Germinal center (tissue), 1 donor: ENCODE data around the gene MFAP4.

ENCODE experiments used
- DNase-seq: peaks from one replicate; pipeline ENCODE4 v3.0.0; 2012; ENCODE audit warnings: mixed read lengths, low spot score

Gene MFAP4

GRCh38 chr17:19410091-19410490 lies 23.1 kb upstream of the MFAP4 start:
- no peak for DNase-seq

- no peak for DNase-seq
Observed at GRCh38 chr17:19409509-19409908, 22.5 kb upstream of the MFAP4 start.

GRCh38 chr17:19409066-19409465 lies 22.1 kb upstream of the MFAP4 start:
- DNase-seq = no peak

- no peak for DNase-seq
Observed at GRCh38 chr17:19408346-19408710, 21.3 kb upstream of the MFAP4 start.

GRCh38 chr17:19407601-19408345 lies 20.8 kb upstream of the MFAP4 start:
- no peak for DNase-seq

DNA sequence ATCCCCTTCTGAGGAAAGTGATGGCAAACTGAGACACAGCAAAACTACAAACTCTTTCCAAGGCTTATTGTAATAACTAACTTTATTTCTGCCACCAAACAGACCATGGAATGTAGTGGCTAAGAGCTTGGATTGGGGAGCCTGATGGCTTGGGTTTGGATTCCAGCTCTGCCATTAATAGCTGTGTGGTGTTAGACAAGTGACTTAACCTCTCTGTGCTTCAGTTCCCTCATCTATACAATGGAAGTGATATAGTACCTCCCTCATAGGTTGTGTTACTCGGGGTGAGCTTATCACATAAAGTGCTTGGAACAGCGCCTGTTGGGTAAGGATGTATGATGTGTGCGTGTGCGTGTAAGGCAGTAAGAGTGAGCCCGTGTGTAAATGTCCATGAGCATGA lies 18.1 kb upstream of the MFAP4 start:
- no peak for DNase-seq

DNA sequence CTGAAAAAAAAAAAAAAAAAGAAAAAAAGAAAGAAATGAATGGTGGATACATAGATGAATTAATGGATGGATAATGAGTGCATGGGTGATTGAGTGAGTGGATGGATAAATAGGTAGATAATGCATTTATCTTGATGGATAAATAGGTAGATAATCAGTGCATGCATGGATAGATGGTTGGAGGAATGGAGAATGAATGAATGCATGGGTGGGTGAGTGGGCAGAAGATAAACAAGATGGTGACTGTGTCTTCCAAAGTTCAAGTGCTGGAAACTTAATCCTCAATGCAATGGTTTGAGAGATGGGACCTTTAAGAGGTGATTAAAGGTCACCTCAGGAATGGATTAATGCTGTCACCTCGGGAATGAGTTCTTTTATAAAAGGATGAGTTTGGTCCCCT lies 17.3 kb upstream of the MFAP4 start:
- no peak for DNase-seq

DNA sequence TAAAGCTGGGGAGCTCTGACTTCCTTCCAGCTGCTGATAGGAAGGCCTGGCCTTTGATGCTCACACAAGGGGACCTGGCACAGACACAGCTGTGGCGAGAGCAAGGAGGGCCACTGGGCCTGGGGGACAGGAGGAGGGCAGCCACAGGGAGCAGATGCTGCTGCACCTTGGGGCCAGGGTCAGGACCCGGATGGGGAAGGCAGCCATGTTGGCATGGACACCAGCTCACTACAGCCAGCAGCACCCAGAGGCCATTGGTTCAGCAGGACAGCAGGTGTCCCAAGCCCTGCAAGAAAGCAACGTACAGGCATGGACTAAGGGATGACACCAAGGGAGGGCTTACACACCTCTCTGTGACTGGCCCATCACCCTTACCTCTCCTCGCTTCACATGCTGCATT lies 16.0 kb upstream of the MFAP4 start:
- DNase-seq = no peak

DNA sequence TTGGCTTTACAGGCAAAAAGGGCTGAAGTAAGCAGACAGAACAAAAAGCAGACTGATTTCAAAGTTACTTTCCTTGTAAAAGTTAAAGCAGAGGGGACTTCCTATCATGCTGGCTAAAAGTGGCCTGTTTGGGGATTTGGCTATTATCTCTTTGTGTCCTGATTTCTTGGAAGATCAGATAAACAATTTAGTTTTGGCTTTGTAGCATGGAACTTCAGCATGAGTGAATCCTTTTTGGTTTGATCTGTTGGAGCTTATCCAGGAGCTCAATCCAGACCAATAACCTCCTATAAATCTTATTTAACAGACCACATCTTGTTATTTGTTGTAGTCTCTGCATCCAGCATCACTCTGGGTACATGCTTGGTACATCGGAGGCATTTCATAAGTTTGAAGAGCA lies 15.2 kb upstream of the MFAP4 start:
- no peak for DNase-seq

DNA sequence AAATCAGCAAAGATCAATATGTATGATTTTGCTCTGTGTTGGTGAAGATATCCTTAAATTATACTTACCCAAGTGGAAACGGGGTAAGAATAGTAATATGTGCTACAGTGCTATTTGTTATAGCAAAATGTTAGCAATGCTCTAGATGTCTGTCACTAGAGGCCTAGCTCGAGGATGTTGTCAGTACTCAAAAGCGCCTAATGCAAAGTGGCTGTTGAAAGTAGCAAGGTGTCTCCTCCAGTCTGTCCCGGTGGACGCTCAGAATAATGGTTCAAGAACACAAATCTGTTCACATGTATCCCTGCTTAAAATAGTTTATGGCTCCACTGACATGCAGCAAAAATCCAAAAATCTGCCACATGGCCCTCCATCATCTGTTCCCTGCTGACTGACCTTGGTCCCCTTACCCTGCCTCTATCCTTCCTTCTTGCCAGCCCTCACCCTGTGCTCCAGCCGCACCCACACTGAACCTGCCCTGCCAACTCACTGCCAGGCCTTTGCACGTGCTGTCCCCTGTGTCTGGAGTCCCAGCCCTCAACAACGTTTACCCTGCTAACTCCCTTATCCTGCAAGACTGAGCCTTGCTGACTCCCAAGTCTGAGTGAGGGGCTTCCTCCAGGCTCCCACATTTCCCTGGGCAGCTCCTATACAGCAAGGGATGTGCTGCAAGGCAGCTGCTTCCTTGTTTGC lies 14.5 kb upstream of the MFAP4 start:
- no peak for DNase-seq

GRCh38 chr17:19399750-19400450 lies 12.9 kb upstream of the MFAP4 start:
- DNase-seq = no peak

GRCh38 chr17:19398301-19399181 lies 11.6 kb upstream of the MFAP4 start:
- no peak for DNase-seq

- DNase-seq = no peak
Observed at GRCh38 chr17:19397556-19398041, 10.6 kb upstream of the MFAP4 start.

GRCh38 chr17:19392303-19392702 lies 5.3 kb upstream of the MFAP4 start:
- DNase-seq = no peak

DNA sequence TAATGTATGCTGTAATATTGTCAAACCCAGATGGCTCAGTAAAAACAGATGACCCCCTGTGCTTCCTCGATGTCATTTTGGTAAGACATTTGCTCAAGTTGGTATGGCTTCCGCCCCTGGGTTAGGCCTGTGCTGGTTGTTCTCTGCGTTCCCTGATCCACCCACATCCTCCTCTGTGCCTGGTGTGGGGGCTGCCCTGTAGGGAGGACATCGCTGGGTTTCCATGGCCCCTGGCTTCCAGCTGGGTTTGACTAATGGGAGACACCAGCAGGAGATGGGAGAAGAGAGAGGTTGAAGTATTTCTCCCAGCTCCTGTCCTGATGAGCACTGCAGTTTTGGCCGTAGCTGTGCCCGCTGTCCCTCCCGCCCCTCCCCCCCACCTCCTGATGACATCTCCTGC lies 4.4 kb upstream of the MFAP4 start:
- DNase-seq = no peak

DNA sequence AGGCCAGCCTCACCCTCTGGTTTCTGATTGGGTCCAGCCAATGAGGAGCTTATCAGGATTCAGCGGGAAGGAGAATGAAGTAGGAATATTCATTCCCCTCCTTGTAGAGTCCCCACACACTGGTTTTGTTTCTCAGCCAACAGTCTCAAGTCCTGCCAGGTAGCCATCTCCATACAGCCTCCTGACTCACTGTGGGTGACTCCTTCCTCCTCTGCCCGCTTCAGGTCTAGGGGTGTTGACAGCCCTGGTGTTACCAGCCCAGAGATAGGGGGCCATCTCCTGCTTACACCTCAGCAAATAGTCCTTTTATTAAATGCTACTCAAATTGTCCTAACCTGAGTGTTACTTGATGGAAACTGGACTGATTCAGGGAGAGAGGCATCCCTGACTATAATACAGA lies 4.0 kb upstream of the MFAP4 start:
- no peak for DNase-seq

- no peak for DNase-seq
Observed at GRCh38 chr17:19388791-19389785, 2.1 kb upstream of the MFAP4 start.

- no peak for DNase-seq
Observed at GRCh38 chr17:19387921-19388521, 1.0 kb upstream of the MFAP4 start.

- DNase-seq = no peak
Observed at GRCh38 chr17:19386051-19386929, 700 bp downstream of the MFAP4 start.
